Aorta (tissue), 5 donors: ENCODE results near the gene TRMT44. TPM values are rescaled to one million over a fixed set of nuclear protein-coding genes. Genes with fewer than 3 reads are reported as not detected.
A peak's percentile ranks its signal among the peaks of the same experiment; 100 is the strongest.

Experiments
- ATAC-seq: fragments of 200-7000 bp; cut with Tn5 transposase; one replicate; pipeline ENCODE4 v1.9.1; 2022; ENCODE audit warnings: moderate library complexity; ENCODE audit not compliant: low FRiP score
- DNase-seq, 2 donors: peaks; one replicate each; pipeline ENCODE4 v3.0.0-alpha.2; 2020
- H3K27ac ChIP-seq, 2 donors: one replicate each; pipeline ENCODE4 v1.5.1; 2013; ENCODE audit warnings: low read length in 2 of 2, mild to moderate bottlenecking in 2 of 2, moderate library complexity in 2 of 2, control low read depth in 1 of 2, inconsistent platforms in 1 of 2, low read depth in 1 of 2
- H3K27me3 ChIP-seq, 2 donors: one replicate each; pipeline ENCODE4 v1.6.1; 2013; ENCODE audit warnings: control low read depth in 1 of 2, low read length in 1 of 2, mild to moderate bottlenecking in 1 of 2, moderate library complexity in 1 of 2; ENCODE audit not compliant: insufficient read depth in 2 of 2, control insufficient read depth in 1 of 2
- H3K36me3 ChIP-seq, 2 donors: one replicate each; pipeline ENCODE4 v1.6.1; 2013; ENCODE audit warnings: control low read depth in 1 of 2, low read length in 1 of 2, mild to moderate bottlenecking in 1 of 2; ENCODE audit not compliant: insufficient read depth in 2 of 2, control insufficient read depth in 1 of 2
- H3K4me1 ChIP-seq, 2 donors: one replicate each; pipeline ENCODE4 v1.6.1; 2013; ENCODE audit warnings: low read length in 2 of 2, control low read depth in 1 of 2, mild to moderate bottlenecking in 1 of 2, moderate library complexity in 1 of 2; ENCODE audit not compliant: insufficient read depth in 2 of 2, control insufficient read depth in 1 of 2
- H3K4me3 ChIP-seq, 2 donors: one replicate each; pipeline ENCODE4 v1.5.1; 2013; ENCODE audit warnings: low read length in 2 of 2, control low read depth in 1 of 2, mild to moderate bottlenecking in 1 of 2
- H3K9me3 ChIP-seq: one replicate; pipeline ENCODE4 v1.6.1; 2013; ENCODE audit warnings: mild to moderate bottlenecking, low read length; ENCODE audit not compliant: control insufficient read depth
- WGBS, 2 donors: extraction: QIAGEN DNeasy Blood & Tissue Kit; methylation state at CpG; one replicate each; pipeline ENCODE4 v1.1.7; 2013; 5-methylcytosine and 5-hydroxymethylcytosine counted together
- intact Hi-C, 2 donors: fragments of 100-400 bp; cut with DNase I; formaldehyde crosslinking; loops; one replicate each; pipeline versions ENCODE4 v1.14.2 to v1.15.0; 2022
- polyA plus RNA-seq, 2 donors: library from polyadenylated mRNA; stranded (reverse); fragments of 200-250 nt; gene quantifications; one replicate each; pipeline ENCODE4 v1.2.3, GENCODE V29; 2013
- total RNA-seq, 2 donors: library from RNA; stranded (reverse); fragmentation: NEBNext Ultra II Directional; extraction: Animal tissue kit (Norgen Biotek cat#: 25700); gene quantifications; one replicate each; pipeline ENCODE4 v1.2.1, GENCODE V29; 2021
- donor health status: healthy with polysubstance abuse.
- donor health status: Bipolar disorder and iron deficiency.
- donor health status: DM: no; HTN: no; CAD: no.
- donor health status: DM: no; HTN: no; CAD: no.
- donor health status: DM: yes; HTN: yes; CAD: no.

TRMT44 gene
- total and polyA plus RNA-seq, 4 donors, result 6.1 to 23.1 (median 14.2) TPM

DNA sequence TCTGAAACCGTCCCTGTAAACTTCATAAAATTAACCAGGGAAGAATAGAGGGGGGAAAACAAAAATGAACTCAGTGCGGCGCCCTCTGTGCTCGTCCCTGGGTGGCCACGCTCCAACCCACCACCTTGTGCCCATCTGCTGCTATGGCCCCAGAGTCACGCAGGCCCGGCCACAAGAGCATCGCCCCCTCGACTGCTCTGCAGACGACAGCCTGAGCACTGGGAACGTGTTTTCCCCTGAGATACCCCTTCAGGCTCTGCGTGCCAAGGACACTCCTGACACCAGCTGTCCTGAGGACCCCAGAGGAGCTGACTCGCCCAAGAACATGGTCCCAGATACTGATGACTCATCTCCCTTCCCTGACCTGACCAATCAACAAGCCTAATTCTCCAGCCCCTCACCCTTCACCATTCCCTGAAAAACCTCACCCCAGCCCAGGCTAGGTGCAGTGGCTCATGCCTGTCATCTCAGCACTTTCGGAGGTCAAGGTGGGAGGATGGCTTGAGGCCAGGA lies 75.5 kb downstream of the TRMT44 start:
- no peaks in the 10 kb centered on the region for H3K27me3 ChIP-seq
- intact Hi-C loops, result no loop called here
- no peak overlapping the region for H3K27ac ChIP-seq
- no peaks in the 10 kb centered on the region for H3K9me3 ChIP-seq
- no peak for ATAC-seq
- no peaks in the 10 kb centered on the region for H3K36me3 ChIP-seq
- 89 to 90% methylated on average over 14 of the region's 14 CpGs for WGBS, 2 donors
- DNase-seq, result no peak
- no peak overlapping the region for H3K4me3 ChIP-seq
- H3K4me1 ChIP-seq, result no peaks in the 10 kb centered on the region

DNA sequence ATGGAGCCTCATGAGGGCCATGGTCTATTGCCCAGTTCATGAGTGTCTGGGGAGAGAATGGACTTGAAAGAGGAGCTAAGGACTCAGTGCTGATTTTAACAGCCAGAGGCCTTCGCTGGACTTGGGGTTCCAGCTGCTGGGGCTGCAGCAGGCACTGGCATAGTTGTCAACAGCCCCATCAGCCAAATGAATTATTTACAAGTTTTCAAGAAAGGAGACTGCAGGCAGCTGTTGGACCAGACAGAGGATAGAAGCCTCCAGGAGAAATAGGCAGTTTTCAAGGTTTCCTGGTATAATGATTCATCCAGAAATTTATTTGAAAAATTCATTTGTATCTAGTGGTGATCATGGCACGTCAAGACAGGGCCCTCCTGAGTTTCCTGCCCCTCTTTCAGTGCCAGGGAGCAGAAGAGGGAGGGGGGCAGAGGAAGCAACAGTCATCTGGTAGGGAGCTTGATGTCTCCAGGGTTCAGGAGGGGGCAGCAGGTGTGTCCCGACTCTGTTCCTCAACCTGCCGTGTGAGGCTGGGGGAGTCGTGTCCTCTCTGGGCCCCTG lies 76.5 kb downstream of the TRMT44 start:
- no peaks in the 10 kb centered on the region for H3K9me3 ChIP-seq
- H3K4me3 ChIP-seq, result no peak overlapping the region
- no peak for DNase-seq
- 82 to 83% methylated on average over 5 of the region's 5 CpGs for WGBS, 2 donors
- no peaks in the 10 kb centered on the region for H3K36me3 ChIP-seq
- no peaks in the 10 kb centered on the region for H3K27me3 ChIP-seq
- H3K4me1 ChIP-seq, result no peaks in the 10 kb centered on the region
- no peak for ATAC-seq
- intact Hi-C loops, result no loop called here
- no peak overlapping the region for H3K27ac ChIP-seq

DNA sequence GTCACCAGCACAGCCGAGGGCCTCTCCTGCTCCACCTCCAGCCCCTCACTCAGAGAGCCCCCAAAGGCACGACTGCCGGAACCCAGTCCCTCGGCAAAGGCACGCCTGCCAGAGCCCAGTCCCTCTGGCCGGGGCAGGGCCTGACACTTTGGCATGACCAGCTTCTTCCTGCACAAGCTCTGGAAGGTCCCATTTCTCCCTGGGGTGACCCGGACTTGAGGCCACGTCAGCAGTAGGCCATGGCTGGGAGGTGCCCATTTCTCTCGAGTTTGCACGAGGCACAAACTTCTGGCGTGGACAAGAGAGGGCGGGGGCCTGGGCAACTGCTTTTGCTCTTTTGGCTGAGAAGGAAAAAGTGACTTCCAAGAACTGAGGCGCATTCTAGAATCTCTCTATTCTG lies 77.4 kb downstream of the TRMT44 start:
- Histone ChIP-seq H3K27me3 (no peaks in the 10 kb centered on the region), H3K4me3 (no peak overlapping the region), H3K36me3 (no peaks in the 10 kb centered on the region), H3K9me3 (no peaks in the 10 kb centered on the region), H3K27ac (no peak overlapping the region), H3K4me1 (no peaks in the 10 kb centered on the region)
- intact Hi-C loops, result no loop called here
- ATAC-seq (peak; percentile 15), DNase-seq (no peak)
- 78 to 79% methylated on average over 13 of the region's 13 CpGs for WGBS, 2 donors

DNA sequence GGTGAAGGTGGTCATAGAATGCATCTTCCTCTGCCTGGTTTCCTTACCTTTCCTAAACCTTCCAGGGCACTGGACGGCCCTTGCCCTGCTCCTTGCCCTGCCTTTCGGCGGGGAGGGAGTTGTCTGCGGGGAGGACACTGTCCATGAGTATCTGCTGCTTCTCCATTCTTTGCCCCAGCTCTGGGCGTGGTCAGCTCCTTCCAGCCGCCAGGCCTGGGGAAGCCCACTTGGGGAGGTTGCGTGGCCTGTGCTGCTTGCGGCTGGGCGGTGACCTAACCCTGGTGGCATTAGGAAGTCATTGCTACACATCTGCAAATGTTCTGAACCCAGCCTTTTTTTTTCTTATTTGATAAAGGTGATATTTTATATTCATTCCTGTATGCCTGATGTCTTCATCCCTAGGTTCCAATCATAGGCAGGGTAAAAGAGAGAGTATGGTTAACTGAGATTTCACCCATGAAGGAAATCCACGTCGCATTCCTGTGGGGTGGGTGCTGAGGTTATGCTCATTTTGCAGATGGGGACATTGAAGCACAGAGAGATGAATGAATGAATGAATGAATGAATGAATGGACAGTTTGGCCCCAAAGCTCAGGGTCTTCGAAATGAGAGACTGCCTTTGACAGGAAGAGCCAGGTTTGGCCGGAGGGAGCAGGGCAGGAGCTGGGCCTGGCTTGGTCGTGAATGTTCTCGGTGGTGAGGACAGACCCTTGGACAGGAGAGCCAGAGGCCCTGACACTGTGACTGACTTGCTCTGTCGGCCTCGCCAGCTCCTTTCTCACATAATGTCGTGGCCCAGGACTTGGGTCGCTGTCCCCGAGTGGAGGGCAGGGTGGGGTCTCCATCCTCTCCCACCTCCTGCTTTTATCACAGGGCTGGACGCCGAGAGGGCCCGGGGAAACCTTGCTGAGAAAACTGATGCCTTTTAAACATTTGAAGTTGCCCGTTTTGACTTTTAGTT lies 81.9 kb downstream of the TRMT44 start:
- Histone ChIP-seq H3K27ac (no peak overlapping the region), H3K36me3 (no peaks in the 10 kb centered on the region), H3K4me1 (no peaks in the 10 kb centered on the region), H3K4me3 (no peak overlapping the region), H3K9me3 (no peaks in the 10 kb centered on the region), H3K27me3 (no peaks in the 10 kb centered on the region)
- no peak for DNase-seq
- intact Hi-C loops, result no loop called here
- no peak for ATAC-seq
- WGBS, 2 donors, result 86 to 90% methylated on average over 24 of the region's 24 CpGs

DNA sequence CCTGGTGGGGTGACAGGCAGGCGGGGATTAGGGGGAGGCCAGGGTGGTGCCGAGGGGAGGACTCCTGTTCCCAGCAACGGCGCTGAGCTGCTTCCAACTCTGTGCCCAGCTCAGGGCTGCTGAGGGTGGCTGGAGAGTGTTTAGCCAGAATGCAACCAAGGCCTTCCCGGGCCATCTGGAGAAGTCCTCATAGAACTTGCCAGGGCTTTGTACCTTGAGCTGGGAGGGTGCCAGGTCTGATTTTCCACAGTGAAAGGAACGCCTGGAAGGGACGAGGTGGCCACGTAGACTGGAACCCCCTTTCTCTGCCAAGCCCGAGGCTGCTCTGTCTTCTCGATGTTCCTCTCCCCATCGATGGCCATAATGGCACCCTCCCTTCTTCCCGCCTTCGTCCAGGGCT lies 82.6 kb downstream of the TRMT44 start:
- WGBS, 2 donors, result 74 to 86% methylated on average over 13 of the region's 13 CpGs
- intact Hi-C loops, result no loop called here
- ATAC-seq (no peak), DNase-seq (no peak)
- H3K4me1 ChIP-seq, result no peaks in the 10 kb centered on the region
- H3K27ac ChIP-seq, result no peak overlapping the region
- H3K4me3 ChIP-seq, result no peak overlapping the region
- H3K36me3 ChIP-seq, result no peaks in the 10 kb centered on the region
- no peaks in the 10 kb centered on the region for H3K27me3 ChIP-seq
- H3K9me3 ChIP-seq, result no peaks in the 10 kb centered on the region

DNA sequence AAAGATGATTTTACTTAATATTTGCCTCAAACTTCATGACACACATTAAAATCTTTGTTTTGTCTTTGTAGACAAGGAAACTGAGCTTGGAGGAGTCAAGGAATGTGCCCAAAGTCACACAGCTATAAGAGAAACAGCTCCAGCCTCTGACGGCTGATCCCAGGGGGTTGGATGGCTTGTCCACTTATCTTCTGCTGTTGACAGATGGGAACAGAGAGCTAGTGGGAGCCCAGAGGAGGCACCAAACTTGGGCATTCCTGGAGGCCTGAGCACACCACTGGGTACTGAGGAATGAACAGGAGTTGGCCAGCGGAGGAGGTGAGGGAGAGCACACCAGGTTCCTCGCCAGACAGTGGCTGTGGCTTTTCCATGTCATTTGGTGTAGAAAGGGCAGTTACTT lies 83.2 kb downstream of the TRMT44 start:
- Histone ChIP-seq H3K27me3 (no peaks in the 10 kb centered on the region), H3K9me3 (no peaks in the 10 kb centered on the region), H3K4me1 (no peaks in the 10 kb centered on the region), H3K4me3 (no peak overlapping the region), H3K36me3 (no peaks in the 10 kb centered on the region), H3K27ac (no peak overlapping the region)
- intact Hi-C loops, result no loop called here
- DNase-seq, result no peak
- no peak for ATAC-seq
- 83 to 92% methylated on average over 3 of the region's 3 CpGs for WGBS, 2 donors

DNA sequence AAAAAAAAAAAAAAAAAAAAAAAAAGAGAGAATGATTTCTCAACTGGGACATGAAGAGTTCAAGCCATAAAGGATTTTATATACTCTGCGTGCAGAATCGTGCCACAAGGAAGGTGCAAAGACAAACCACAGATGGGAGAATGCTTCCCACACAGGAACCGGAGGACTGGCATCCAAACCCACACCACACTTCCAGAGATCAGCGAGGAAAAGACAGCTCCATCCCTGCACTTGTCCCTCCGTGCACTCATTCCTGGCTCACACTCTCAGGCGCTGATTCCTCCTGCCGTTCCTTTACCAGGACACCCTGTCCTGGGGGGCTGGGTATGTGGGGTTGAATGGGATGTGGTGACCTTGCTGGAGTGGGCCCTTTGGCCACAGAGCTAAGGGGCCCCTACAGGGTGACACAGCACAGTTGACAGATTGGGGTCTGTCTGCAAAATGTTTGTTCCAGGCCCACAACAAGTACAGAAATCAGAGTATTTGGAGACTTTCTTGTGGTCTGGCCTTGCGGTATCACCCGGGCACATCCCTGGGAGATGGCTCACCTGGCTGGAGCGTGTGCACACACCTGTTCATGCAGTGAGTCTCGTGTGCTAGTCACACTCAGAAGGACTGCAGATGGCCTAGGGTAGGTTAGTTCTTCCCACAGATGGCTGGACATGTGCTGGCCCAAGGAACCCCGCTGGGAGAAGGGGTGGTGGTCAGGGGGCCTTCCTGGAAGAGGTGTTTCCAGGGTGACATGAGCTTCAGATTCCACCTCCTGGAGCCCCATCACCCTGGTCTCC lies 84.2 kb downstream of the TRMT44 start:
- intact Hi-C loops, result no loop called here
- no peak overlapping the region for H3K4me3 ChIP-seq
- WGBS, 2 donors, result 90 to 91% methylated on average over 12 of the region's 12 CpGs

DNA sequence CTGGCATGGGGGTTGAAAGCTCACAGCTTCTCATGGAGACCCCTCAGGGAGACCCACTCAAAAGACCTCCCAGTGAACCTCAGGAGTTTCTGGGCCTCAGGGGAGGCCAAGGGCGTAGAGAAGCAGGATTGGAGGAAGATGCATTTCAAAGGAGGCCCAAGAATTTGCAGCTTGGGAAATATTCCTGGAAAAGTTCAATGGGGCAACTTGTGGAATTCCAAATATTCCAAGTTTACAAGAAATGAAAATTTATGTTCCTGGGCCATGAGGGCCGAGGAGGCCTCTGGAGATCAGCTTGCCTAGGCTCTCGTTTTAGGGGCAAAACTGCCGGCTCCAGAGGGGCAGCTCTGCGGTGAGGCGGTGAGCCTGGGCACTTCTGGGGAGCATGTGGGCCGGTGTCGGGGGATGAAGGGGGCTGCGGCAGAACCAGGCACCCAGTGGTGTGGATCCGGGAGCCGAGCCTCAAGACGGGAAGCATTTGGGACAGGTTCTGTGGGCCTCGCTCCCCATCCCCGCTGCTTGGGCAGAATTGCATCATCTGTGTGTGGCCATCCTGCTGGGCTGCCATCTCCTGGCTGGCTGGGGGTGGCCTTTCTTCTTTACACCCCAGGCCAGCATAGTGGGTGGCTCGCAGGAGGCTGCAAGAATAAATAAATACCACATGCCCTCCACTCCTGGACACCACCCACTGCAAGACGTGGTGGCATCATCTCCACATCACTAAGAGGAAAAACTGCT lies 85.0 kb downstream of the TRMT44 start:
- ATAC-seq, result peak; percentile 24
- Histone ChIP-seq H3K4me3 (no peak overlapping the region), H3K36me3 (no peaks in the 10 kb centered on the region), H3K4me1 (no peaks in the 10 kb centered on the region), H3K27me3 (no peaks in the 10 kb centered on the region), H3K27ac (no peak overlapping the region), H3K9me3 (no peaks in the 10 kb centered on the region)
- intact Hi-C loops, result no loop called here
- WGBS, 2 donors, result 59 to 66% methylated on average over 16 of the region's 16 CpGs
- DNase-seq, result peak in 1 of 2 donors; percentile 71

More for the DNA sequence above, 84.2 kb downstream of the TRMT44 start:
- ATAC-seq (no peak), DNase-seq (no peak)
- Histone ChIP-seq H3K27ac (no peak overlapping the region), H3K9me3 (no peaks in the 10 kb centered on the region), H3K4me1 (no peaks in the 10 kb centered on the region), H3K27me3 (no peaks in the 10 kb centered on the region), H3K36me3 (no peaks in the 10 kb centered on the region)
